HG03457 (cell line): ENCODE results near the gene KLF3.
"Not testable (repeated sequence)": the region's sequence is repeated elsewhere in the genome, so short reads cannot be mapped to it uniquely, and the experiment has no call there.

Experiments
- ATAC-seq: cut with Tn5 transposase; IDR thresholded peaks from one replicate; pipeline ENCODE4 v1.9.1; 2021; ENCODE audit warnings: moderate number of reproducible peaks; ENCODE audit not compliant: unreplicated experiment

The KLF3 gene

GRCh38 chr4:38663801-38664705, at the start of gene KLF3:
Gene KLF3, plus strand, starts transcription at chr4:38664199. Its CDS starts 16,427 bp downstream, at chr4:38680626.
- peak; percentile 52 for ATAC-seq

- ATAC-seq: no peak
These were observed 49.8 kb upstream of the KLF3 start for GRCh38 chr4:38614231-38614630.

- ATAC-seq: no peak
These were observed 48.2 kb upstream of the KLF3 start for GRCh38 chr4:38615847-38616246.

- ATAC-seq: no peak
These were observed 45.5 kb upstream of the KLF3 start for GRCh38 chr4:38618505-38618904.

GRCh38 chr4:38619316-38619715, 44.7 kb upstream of the KLF3 start:
- no peak for ATAC-seq

GRCh38 chr4:38620065-38620464, 43.9 kb upstream of the KLF3 start:
- no peak for ATAC-seq

- ATAC-seq: no peak
These were observed 43.4 kb upstream of the KLF3 start for GRCh38 chr4:38620527-38621027.

GRCh38 chr4:38621028-38621684, 42.8 kb upstream of the KLF3 start:
- ATAC-seq: no peak

GRCh38 chr4:38621831-38622230, 42.2 kb upstream of the KLF3 start:
- no peak for ATAC-seq

- not testable (repeated sequence) for ATAC-seq
These were observed 41.7 kb upstream of the KLF3 start for GRCh38 chr4:38622340-38622739.

- ATAC-seq: no peak
These were observed 40.7 kb upstream of the KLF3 start for GRCh38 chr4:38623260-38623659.

GRCh38 chr4:38624311-38624710, 39.7 kb upstream of the KLF3 start:
- ATAC-seq: no peak

GRCh38 chr4:38625508-38625907, 38.5 kb upstream of the KLF3 start:
- ATAC-seq: no peak

- ATAC-seq: not testable (repeated sequence)
These were observed 37.0 kb upstream of the KLF3 start for GRCh38 chr4:38626901-38627444.

- ATAC-seq: no peak
These were observed 33.5 kb upstream of the KLF3 start for GRCh38 chr4:38630519-38630918.

GRCh38 chr4:38634047-38634759, 29.8 kb upstream of the KLF3 start:
- no peak for ATAC-seq

- no peak for ATAC-seq
These were observed 24.8 kb upstream of the KLF3 start for GRCh38 chr4:38639242-38639641.

GRCh38 chr4:38641811-38642210, 22.2 kb upstream of the KLF3 start:
- no peak for ATAC-seq

GRCh38 chr4:38644201-38644600, 19.8 kb upstream of the KLF3 start:
- ATAC-seq: no peak

GRCh38 chr4:38647101-38647819, 16.7 kb upstream of the KLF3 start:
- ATAC-seq: no peak
